Kidney glomerular epithelial cell (primary cell): Measurements from ENCODE around the gene SLC43A3.

Experiments
- DNase-seq: peaks from one replicate; lab custom pipeline; 2025; lab: John Stamatoyannopoulos, UW

Gene SLC43A3

DNA sequence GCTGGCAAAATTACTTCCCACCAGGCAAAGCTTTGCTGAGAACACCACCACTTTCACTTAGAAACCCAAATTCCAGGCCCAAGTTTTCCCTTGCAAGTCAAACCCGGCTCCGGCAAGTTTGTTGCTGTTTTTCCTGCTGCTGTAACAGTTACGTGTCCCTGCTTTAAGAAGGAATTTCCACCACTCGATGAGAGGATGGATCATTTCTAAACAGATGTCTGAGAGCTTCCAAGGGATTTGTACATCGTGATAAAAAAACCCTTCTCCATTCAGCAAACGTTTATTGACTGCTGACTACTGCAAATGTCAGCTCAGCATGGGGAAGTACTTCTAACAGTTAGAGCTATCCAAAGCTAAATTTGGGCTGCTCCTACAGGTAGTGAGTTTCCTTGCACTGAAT lies 69.1 kb downstream of the SLC43A3 start:
- no peak for DNase-seq

DNA sequence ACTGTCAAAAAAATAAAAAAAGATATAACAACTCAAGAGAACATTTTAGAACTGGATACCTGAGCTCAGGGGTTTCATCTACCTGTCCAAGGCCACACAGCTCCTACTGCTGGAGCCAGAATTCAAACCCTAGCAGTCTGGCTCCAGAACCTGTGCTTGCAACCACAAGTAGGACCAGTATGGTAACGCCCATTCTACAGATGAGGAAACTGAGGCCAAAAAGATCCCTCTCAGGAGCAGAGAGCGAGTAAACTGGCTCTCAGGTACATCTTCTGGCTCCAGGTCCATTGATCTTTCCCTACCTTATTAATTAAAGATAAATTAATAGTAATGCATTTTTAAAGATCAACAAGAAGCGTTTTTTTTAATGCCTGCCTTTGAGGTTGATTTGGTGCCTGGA lies 69.6 kb downstream of the SLC43A3 start:
- DNase-seq: no peak
